Left renal cortex interstitium (tissue), 4 donors: ENCODE measurements around the gene ZGLP1. TPM values are rescaled to one million over a fixed set of nuclear protein-coding genes. Genes with fewer than 3 reads are reported as not detected.

Experiments
- DNase-seq, 4 donors: peaks; one replicate each; pipeline ENCODE4 v3.0.0-alpha.2; 2013; ENCODE audit warnings: low read depth in 4 of 4, low spot score in 2 of 4, missing footprints in 1 of 4
- polyA plus RNA-seq, 4 donors: library from polyadenylated mRNA; unstranded; fragments of 120-200 nt; gene quantifications; one replicate each; pipeline ENCODE4 v1.2.1, GENCODE V29; 2013; ENCODE audit not compliant: insufficient read length in 4 of 4

The ZGLP1 gene
- polyA plus RNA-seq, 4 donors, result 2.8 to 11.8 (median 6.9) TPM

DNA sequence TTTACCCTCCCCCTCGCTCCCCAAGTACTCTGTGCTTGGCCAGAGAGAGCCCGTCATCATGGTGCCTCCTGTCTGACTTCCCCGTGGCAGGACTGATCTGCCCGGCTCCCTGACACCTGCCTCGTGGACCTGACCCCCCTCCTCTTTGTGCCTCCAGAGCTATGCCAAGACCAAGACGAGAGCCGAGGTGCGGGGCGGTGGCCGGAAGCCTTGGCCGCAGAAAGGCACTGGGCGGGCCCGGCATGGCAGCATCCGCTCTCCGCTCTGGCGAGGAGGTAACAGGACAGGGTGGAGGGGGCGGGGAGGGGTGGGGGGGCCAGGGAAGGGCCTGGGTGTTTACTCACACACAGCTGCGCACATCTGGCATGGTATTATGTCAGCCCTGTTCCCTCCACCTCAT lies 53.1 kb downstream of the ZGLP1 start:
- DNase-seq, result no peak

DNA sequence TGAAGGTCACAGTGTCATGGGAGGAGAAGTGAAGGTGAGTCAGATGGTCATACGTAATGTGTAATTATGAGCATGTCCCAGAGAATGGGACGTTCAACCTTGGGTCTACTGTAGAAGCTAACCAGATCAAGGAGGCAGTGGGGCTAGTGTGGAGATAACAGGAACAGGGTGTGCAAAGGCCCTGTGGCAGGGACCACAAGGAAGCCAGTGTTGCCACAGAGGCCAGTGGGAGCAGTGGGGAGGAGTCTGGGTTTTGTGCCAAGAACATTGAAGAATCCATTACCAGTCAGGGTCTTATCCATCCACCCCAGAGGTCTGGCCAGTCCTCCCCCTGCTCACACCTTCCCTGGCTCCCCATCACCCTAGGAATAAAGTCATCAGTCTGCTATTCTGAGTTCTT lies 54.3 kb downstream of the ZGLP1 start:
- no peak for DNase-seq

Other genes starting within 250 kb of the ZGLP1 start
- 10 to 100 TPM; 21.2 to 34.3 (median 27.5) TPM for gene SHFL, start 223.5 kb downstream of the ZGLP1 start, polyA plus RNA-seq
- gene ANGPTL6, start 207.1 kb downstream of the ZGLP1 start, polyA plus RNA-seq, result 1 to 10 TPM; 2.3 to 3.5 (median 3.2) TPM
- gene PPAN, start 203.5 kb downstream of the ZGLP1 start, polyA plus RNA-seq, result 10 to 100 TPM; 25.8 to 44.5 (median 35.7) TPM
- gene P2RY11, start 198.1 kb downstream of the ZGLP1 start, polyA plus RNA-seq, result 10 to 100 TPM; 10.3 to 17.2 (median 14.0) TPM
- 100 to 1,000 TPM; 190 to 229 (median 203) TPM for gene EIF3G, start 189.9 kb downstream of the ZGLP1 start, polyA plus RNA-seq
- 100 to 1,000 TPM in 2 of 4 donors, 10 to 100 TPM in 2; 80.7 to 129 (median 108) TPM for gene DNMT1, start 114.9 kb downstream of the ZGLP1 start, polyA plus RNA-seq
- gene S1PR2, start 78.5 kb downstream of the ZGLP1 start, polyA plus RNA-seq, result 10 to 100 TPM; 11.0 to 14.4 (median 13.1) TPM
- gene MRPL4, start 57.6 kb downstream of the ZGLP1 start, polyA plus RNA-seq, result 10 to 100 TPM; 31.5 to 59.7 (median 48.7) TPM
- 1 to 10 TPM; 5.5 to 7.3 (median 6.4) TPM for gene ICAM1, start 38.7 kb downstream of the ZGLP1 start, polyA plus RNA-seq
- gene ICAM4, start 22.9 kb downstream of the ZGLP1 start, polyA plus RNA-seq, result under 1 TPM; 0.28 to 0.81 (median 0.58) TPM
- gene ICAM5, start 19.9 kb downstream of the ZGLP1 start, polyA plus RNA-seq, result under 1 TPM; 0.11 to 0.32 (median 0.23) TPM
- 10 to 100 TPM; 16.2 to 28.3 (median 21.7) TPM for gene FDX2, start 6.2 kb upstream of the ZGLP1 start, polyA plus RNA-seq
- gene RAVER1, start 23.7 kb upstream of the ZGLP1 start, polyA plus RNA-seq, result 10 to 100 TPM; 22.2 to 45.2 (median 35.8) TPM
- gene ICAM3, start 29.8 kb upstream of the ZGLP1 start, polyA plus RNA-seq, result 10 to 100 TPM in 2 of 4 donors, 1 to 10 TPM in 2; 8.4 to 11.5 (median 10.4) TPM
- 100 to 1,000 TPM in 3 of 4 donors, 10 to 100 TPM in 1; 95.0 to 174 (median 131) TPM for gene TYK2, start 70.8 kb upstream of the ZGLP1 start, polyA plus RNA-seq
- gene CDC37, start 93.7 kb upstream of the ZGLP1 start, polyA plus RNA-seq, result 100 to 1,000 TPM; 137 to 181 (median 171) TPM
- gene PDE4A, start 110.7 kb upstream of the ZGLP1 start, polyA plus RNA-seq, result 1 to 10 TPM; 2.0 to 3.8 (median 2.6) TPM
- 10 to 100 TPM; 73.7 to 86.7 (median 77.7) TPM for gene KEAP1, start 193.5 kb upstream of the ZGLP1 start, polyA plus RNA-seq
- gene S1PR5, start 207.6 kb upstream of the ZGLP1 start, polyA plus RNA-seq, result 1 to 10 TPM; 1.6 to 1.8 (median 1.8) TPM
- gene ATG4D, start 234.1 kb upstream of the ZGLP1 start, polyA plus RNA-seq, result 10 to 100 TPM; 26.7 to 37.1 (median 33.0) TPM